Measurements from ENCODE around the gene OPRL1. TPM values are rescaled to one million over a fixed set of nuclear protein-coding genes. Genes with fewer than 3 reads are reported as not detected.
A peak's percentile ranks its signal among the peaks of the same experiment; 100 is the strongest.
"Not testable (repeated sequence)": the region's sequence is repeated elsewhere in the genome, so short reads cannot be mapped to it uniquely, and the experiment has no call there.

The OPRL1 gene
- polyA plus RNA-seq, 1 of the 3 experiments (the other 2 are of a cell fraction) = 1.8 TPM

DNA sequence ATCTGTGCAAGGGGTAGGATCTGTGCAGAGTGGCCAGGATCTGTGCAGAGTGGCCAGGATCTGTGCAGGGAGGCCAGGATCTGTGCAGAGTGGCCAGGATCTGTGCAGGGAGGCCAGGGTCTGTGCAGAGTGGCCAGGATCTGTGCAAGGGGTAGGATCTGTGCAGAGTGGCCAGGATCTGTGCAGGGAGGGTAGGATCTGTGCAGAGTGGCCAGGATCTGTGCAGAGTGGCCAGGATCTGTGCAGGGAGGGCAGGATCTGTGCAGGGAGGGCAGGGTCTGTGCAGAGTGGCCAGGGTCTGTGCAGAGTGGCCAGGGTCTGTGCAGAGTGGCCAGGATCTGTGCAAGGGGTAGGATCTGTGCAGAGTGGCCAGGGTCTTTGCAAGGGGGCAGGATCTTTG is 8.7 kb downstream of the OPRL1 start:
- H3K27me3 ChIP-seq (ENCODE audit: insufficient read depth); POLR2A ChIA-PET: not testable (repeated sequence)
- CTCF ChIA-PET = interaction anchor here (1.2 kb wide), 1 partner anchor 13 kb away, joined by 4 read pairs; no protein-coding TSS in a partner anchor

GRCh38 chr20:64090165-64090564 is 10.3 kb downstream of the OPRL1 start:
- H3K36me3 ChIP-seq (replicated peaks in 1 of 2; ENCODE audit: control insufficient read depth in 1 of 2, insufficient read depth in 2 of 2, low read length in 1 of 2) = no peaks in the 10 kb centered on the region
- no peaks in the 10 kb centered on the region for H3F3A ChIP-seq (replicated peaks; ENCODE audit: insufficient read depth)
- ChIA-PET CTCF (interaction anchor here (1.1 to 2.6 kb wide), 3 partner anchors 25 to 52 kb away, joined by 3 to 12 read pairs (median 10); no protein-coding TSS in a partner anchor), POLR2A (interaction anchor here (1.0 kb wide), 1 partner anchor 10 kb away, joined by 3 read pairs; the partner anchor contains the start of gene OPRL1)
- no peak overlapping the region for H3K9ac ChIP-seq
- no peak for TF ChIP-seq MEF2A (IDR thresholded peaks at IDR 0.05; ENCODE audit: borderline replicate concordance, low read depth)
- TF ChIP-seq RAD21 (IDR thresholded peaks at IDR 0.05; ENCODE audit: low read length) = no peak
- TF ChIP-seq ELF1 (IDR thresholded peaks at IDR 0.05) = no peak
- TF ChIP-seq PBX3 (IDR thresholded peaks at IDR 0.05) = no peak
- no peak for TF ChIP-seq EP300 (IDR thresholded peaks at IDR 0.05; ENCODE audit: borderline replicate concordance in 1 of 2, low read depth in 1 of 2, low read length in 1 of 2)
- TF ChIP-seq TAF1 (IDR thresholded peaks at IDR 0.05; ENCODE audit: borderline replicate concordance, low read depth, low read length) = no peak
- H2AFZ ChIP-seq (ENCODE audit: low read depth) = no peak overlapping the region
- no peaks in the 10 kb centered on the region for H4K20me1 ChIP-seq (ENCODE audit: insufficient read depth)
- H3K9me3 ChIP-seq = no peaks in the 10 kb centered on the region
- peaks cover 0 to 28% of the 10 kb centered on the region in 2 experiments; a peak in 1 of 4 replicates for H3K4me1 ChIP-seq (ENCODE audit: control insufficient read depth in 1 of 2, insufficient read depth in 2 of 2, low read depth in 1 of 2, low read length in 1 of 2)
- no peaks in the 10 kb centered on the region; the same call in 1 of the 2 replicates for H3K27me3 ChIP-seq (ENCODE audit: insufficient read depth)
- 37% methylated on average over 4 of the region's 10 CpGs for WGBS (ENCODE audit: low lambda C conversion rate)
- no peaks in the 10 kb centered on the region for H3K79me2 ChIP-seq (ENCODE audit: insufficient read depth)
- H3K4me2 ChIP-seq = no peak overlapping the region
- H3K27ac ChIP-seq (ENCODE audit: low read depth in 2 of 2, low read length in 1 of 2) = no peak overlapping the region
- no peak overlapping the region for H3K4me3 ChIP-seq (ENCODE audit: low read depth in 2 of 2, low read length in 1 of 2)
- no peaks in the 10 kb centered on the region for H3K9me2 ChIP-seq
- peak; percentile 83 for DNase-seq

More for the DNA sequence above, 8.7 kb downstream of the OPRL1 start:
- H2AFZ ChIP-seq (ENCODE audit: low read depth); H3K4me2 ChIP-seq; H3K4me3 ChIP-seq (ENCODE audit: low read depth in 2 of 2, low read length in 1 of 2); H4K20me1 ChIP-seq (ENCODE audit: insufficient read depth); H3K9me3 ChIP-seq; H3K9me2 ChIP-seq; H3K27ac ChIP-seq (ENCODE audit: low read depth in 2 of 2, low read length in 1 of 2); DNase-seq; H3K36me3 ChIP-seq (replicated peaks in 1 of 2; ENCODE audit: control insufficient read depth in 1 of 2, insufficient read depth in 2 of 2, low read length in 1 of 2); H3K79me2 ChIP-seq (ENCODE audit: insufficient read depth); H3F3A ChIP-seq (replicated peaks; ENCODE audit: insufficient read depth); H3K9ac ChIP-seq: not testable (repeated sequence)
- H3K4me1 ChIP-seq (ENCODE audit: control insufficient read depth in 1 of 2, insufficient read depth in 2 of 2, low read depth in 1 of 2, low read length in 1 of 2) = peaks cover 0 to 36% of the 10 kb centered on the region in 2 experiments; a peak in 1 of 4 replicates

DNA sequence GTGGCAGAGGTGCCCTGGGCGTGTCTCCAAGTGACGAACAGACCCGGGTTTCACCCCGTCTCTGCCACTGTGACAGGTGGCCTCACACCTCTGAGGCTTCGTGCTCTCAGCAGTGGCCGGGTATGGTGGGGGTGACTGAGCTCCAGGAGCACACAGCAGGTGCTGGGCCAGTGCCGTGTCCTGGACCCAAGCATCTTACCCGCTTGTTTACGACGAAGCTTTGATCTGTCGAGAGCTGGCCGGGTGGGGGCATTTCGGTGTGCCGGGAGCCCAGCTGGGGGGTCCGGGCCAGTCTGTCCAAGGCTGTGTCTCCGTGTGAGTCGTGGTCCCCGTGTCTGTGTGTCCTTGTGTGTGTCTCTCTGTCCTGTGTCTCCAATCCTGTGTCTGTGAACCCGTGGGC is 11.5 kb downstream of the OPRL1 start:
- Histone ChIP-seq H3K27ac (ENCODE audit: low read depth in 2 of 2, low read length in 1 of 2) (peak overlapping the region in 1 of 2 experiments; percentile 36; a peak in 1 of 4 replicates), H2AFZ (ENCODE audit: low read depth) (no peak overlapping the region), H4K20me1 (ENCODE audit: insufficient read depth) (no peaks in the 10 kb centered on the region), H3K4me2 (no peak overlapping the region), H3K4me3 (ENCODE audit: low read depth in 2 of 2, low read length in 1 of 2) (no peak overlapping the region), H3K9me2 (no peaks in the 10 kb centered on the region), H3K4me1 (ENCODE audit: control insufficient read depth in 1 of 2, insufficient read depth in 2 of 2, low read depth in 1 of 2, low read length in 1 of 2) (peaks cover 0 to 28% of the 10 kb centered on the region in 2 experiments; a peak in 1 of 4 replicates), H3K9ac (no peak overlapping the region), H3K27me3 (ENCODE audit: insufficient read depth) (no peaks in the 10 kb centered on the region), H3F3A (replicated peaks; ENCODE audit: insufficient read depth) (no peaks in the 10 kb centered on the region), H3K79me2 (ENCODE audit: insufficient read depth) (no peaks in the 10 kb centered on the region), H3K36me3 (replicated peaks in 1 of 2; ENCODE audit: control insufficient read depth in 1 of 2, insufficient read depth in 2 of 2, low read length in 1 of 2) (no peaks in the 10 kb centered on the region), H3K9me3 (no peaks in the 10 kb centered on the region)
- DNase-seq = no peak
- ChIA-PET CTCF (interaction anchor here (0.9 to 2.6 kb wide), 7 partner anchors 8 to 34 kb away, joined by 3 to 12 read pairs (median 7); no protein-coding TSS in a partner anchor), POLR2A (interaction anchor here (0.6 kb wide), 1 partner anchor 293 kb away, joined by 3 read pairs; no protein-coding TSS in a partner anchor)
- TF ChIP-seq EP300 (IDR thresholded peaks at IDR 0.05; ENCODE audit: borderline replicate concordance in 1 of 2, low read depth in 1 of 2, low read length in 1 of 2) = no peak
- no peak for TF ChIP-seq NRF1 (IDR thresholded peaks at IDR 0.05; ENCODE audit: low read depth, low read length)
- TF ChIP-seq ZBTB33 (IDR thresholded peaks at IDR 0.05; ENCODE audit: borderline replicate concordance, low read depth) = no peak
- TF ChIP-seq RXRA (IDR thresholded peaks at IDR 0.05; ENCODE audit: borderline replicate concordance, low read depth) = no peak
- WGBS (ENCODE audit: low lambda C conversion rate) = 54% methylated on average over 5 of the region's 19 CpGs
